Measurements from ENCODE around the gene ANKS1A.

The ANKS1A gene

DNA sequence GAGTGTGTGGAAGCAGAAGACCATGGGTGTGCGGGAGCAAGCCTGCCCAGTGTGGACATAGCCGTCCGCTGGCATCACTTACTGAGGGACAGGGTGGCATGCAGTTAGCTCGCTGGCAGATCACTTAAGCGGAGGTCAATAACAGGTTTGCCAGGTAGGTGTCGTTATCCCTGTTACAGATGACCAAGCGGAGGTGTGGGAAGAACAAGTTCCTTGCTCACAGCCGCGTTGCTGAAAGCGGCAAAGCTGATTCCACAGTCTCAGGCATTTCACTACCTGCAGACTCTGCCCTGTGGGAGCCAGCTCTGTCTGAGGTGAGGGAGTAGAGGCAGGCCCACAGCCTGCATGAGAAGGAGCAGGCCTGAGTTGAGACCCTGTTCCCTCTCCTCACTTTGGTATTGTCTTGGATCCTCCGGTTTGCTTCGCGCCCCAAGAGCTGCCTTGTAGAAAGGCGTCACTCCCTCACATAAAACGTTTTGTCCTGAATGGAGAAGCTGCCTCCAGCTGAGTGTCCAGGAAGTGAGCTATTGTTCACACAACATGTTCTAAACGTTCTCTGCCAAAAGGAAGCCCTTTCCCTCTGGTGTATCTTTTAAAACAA lies 155.2 kb downstream of the ANKS1A start:
- H3K36me3 ChIP-seq (ENCODE audit: control insufficient read depth, insufficient read depth, low read length) = no peaks in the 10 kb centered on the region

DNA sequence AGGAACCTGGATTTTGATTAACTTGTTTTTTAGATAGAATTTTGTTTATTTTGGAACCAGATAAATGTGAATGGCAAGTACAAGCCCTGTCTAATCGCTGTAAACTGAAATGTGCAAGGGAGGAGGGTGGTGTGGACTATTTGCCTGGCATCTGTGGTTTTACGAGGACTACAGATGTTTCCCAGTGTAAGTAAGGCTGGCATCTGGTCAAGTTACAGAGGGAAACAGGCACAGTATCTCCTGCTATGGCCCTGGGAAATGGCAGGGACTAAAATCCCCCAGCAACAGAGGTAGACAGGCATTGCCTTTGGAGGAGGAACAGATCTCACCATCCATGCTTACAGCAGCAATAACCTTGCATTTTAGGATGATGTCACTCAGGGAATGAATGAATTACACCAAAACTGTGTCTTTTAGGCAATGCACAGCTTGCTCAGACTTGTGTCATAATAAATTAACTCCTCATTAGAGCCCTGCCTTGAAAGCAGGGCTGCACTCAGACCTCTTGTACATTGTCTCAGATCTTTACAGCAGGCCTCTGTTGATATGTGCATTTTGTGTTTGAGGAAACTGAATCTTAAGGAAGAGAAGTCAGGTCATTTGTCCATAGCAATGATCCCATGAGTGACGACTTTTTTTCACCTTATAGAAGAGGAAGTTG lies 155.8 kb downstream of the ANKS1A start:
- H3K9ac ChIP-seq (ENCODE audit: low read length) = no peak overlapping the region
- H3K36me3 ChIP-seq (ENCODE audit: control insufficient read depth, insufficient read depth, low read length) = no peaks in the 10 kb centered on the region
- no peaks in the 10 kb centered on the region for H3K27me3 ChIP-seq (ENCODE audit: control insufficient read depth, insufficient read depth, low read length)
- H3K9me3 ChIP-seq (ENCODE audit: control insufficient read depth, low read length) = no peaks in the 10 kb centered on the region
- H3K4me3 ChIP-seq (ENCODE audit: low read length) = no peak overlapping the region
- peaks cover 65% of the 10 kb centered on the region for H3K4me1 ChIP-seq (ENCODE audit: control insufficient read depth, insufficient read depth, low read length)

More for the DNA sequence above, 155.2 kb downstream of the ANKS1A start:
- Histone ChIP-seq H3K27me3 (ENCODE audit: control insufficient read depth, insufficient read depth, low read length) (no peaks in the 10 kb centered on the region), H3K4me1 (ENCODE audit: control insufficient read depth, insufficient read depth, low read length) (peaks cover 59% of the 10 kb centered on the region), H3K9ac (ENCODE audit: low read length) (no peak overlapping the region), H3K9me3 (ENCODE audit: control insufficient read depth, low read length) (no peaks in the 10 kb centered on the region), H3K4me3 (ENCODE audit: low read length) (no peak overlapping the region)

DNA sequence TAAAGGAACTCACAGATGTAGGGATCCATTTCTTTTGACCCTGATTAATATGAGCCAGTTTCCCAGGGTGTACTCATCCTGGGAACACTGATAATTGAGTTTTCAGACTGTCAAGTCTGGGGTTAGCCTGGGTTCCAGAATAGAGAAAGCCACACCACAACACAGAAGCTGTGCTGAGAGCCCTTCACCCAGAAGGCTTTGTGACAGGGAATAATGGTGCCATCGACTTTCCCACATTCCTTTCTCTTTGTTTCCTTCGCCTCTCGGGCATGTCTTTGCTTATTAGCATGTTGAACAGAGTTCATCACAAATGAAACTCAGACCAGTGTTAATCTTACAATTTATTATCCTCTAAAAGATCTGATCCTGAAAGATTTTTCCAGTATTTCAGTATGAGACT lies 157.0 kb downstream of the ANKS1A start:
- Histone ChIP-seq H3K27me3 (ENCODE audit: control insufficient read depth, insufficient read depth, low read length) (no peaks in the 10 kb centered on the region), H3K36me3 (ENCODE audit: control insufficient read depth, insufficient read depth, low read length) (no peaks in the 10 kb centered on the region), H3K4me1 (ENCODE audit: control insufficient read depth, insufficient read depth, low read length) (peaks cover 66% of the 10 kb centered on the region), H3K9me3 (ENCODE audit: control insufficient read depth, low read length) (no peaks in the 10 kb centered on the region), H3K4me3 (ENCODE audit: low read length) (no peak overlapping the region), H3K9ac (ENCODE audit: low read length) (no peak overlapping the region)

DNA sequence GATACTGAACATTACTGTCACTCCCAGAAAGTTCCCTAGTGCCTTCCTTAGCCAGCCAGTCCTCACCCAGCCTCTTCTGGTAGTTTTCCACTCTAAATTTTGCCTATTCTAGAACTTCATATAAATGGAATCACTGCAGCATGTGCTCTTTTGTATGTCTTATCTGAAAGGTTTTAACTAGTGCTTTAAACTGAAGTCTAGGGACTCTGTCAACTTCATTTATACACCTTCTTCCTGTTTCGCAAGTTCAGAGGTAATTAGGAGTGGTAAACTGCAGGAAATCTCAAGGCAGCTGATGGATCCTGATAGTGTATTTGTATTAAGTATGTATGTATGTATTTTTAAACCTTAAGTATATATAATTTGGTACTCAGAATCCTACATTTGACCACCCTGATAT lies 157.8 kb downstream of the ANKS1A start:
- H3K4me1 ChIP-seq (ENCODE audit: control insufficient read depth, insufficient read depth, low read length) = peaks cover 66% of the 10 kb centered on the region
- H3K9ac ChIP-seq (ENCODE audit: low read length) = no peak overlapping the region
- no peaks in the 10 kb centered on the region for H3K9me3 ChIP-seq (ENCODE audit: control insufficient read depth, low read length)
- H3K4me3 ChIP-seq (ENCODE audit: low read length) = no peak overlapping the region
- H3K27me3 ChIP-seq (ENCODE audit: control insufficient read depth, insufficient read depth, low read length) = no peaks in the 10 kb centered on the region
- no peaks in the 10 kb centered on the region for H3K36me3 ChIP-seq (ENCODE audit: control insufficient read depth, insufficient read depth, low read length)

DNA sequence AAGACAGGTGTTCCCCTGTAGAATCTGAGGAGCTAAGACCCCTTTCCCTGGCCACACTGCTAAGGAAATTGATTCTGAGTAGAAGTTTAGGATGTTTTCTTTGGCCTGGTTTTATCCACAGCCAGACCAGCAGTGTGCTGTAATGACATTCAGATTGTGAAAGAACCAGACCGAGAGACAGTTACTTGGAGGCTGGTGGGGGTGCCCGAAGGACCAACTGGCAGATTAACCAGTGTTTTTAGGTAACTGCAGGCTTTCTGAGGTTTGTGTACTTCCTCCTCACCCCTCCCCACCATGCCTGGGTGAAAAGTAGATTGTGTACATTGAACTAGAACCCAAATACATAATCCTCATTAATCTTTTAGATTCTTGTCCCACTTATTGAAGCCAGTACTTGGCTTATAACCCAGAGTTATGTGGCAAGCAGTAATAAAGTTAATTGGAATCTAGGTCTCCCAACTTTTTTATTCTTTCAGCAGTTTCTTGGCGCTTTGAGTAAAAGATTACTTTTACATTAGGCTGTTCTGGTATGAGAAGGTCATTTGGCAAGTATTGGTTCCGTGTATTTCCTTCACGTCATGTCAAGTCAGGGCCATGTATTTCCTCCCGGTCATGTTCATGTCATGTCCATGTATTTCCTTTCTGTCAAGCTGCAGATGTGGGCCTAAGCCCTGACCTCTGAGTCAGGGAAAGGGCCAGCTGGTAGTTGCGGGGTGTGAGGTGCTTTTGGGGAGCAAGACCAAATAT lies 158.4 kb downstream of the ANKS1A start:
- Histone ChIP-seq H3K9ac (ENCODE audit: low read length) (peak overlapping the region; percentile 7), H3K9me3 (ENCODE audit: control insufficient read depth, low read length) (no peaks in the 10 kb centered on the region), H3K4me3 (ENCODE audit: low read length) (no peak overlapping the region), H3K36me3 (ENCODE audit: control insufficient read depth, insufficient read depth, low read length) (no peaks in the 10 kb centered on the region), H3K4me1 (ENCODE audit: control insufficient read depth, insufficient read depth, low read length) (peaks cover 66% of the 10 kb centered on the region), H3K27me3 (ENCODE audit: control insufficient read depth, insufficient read depth, low read length) (no peaks in the 10 kb centered on the region)

DNA sequence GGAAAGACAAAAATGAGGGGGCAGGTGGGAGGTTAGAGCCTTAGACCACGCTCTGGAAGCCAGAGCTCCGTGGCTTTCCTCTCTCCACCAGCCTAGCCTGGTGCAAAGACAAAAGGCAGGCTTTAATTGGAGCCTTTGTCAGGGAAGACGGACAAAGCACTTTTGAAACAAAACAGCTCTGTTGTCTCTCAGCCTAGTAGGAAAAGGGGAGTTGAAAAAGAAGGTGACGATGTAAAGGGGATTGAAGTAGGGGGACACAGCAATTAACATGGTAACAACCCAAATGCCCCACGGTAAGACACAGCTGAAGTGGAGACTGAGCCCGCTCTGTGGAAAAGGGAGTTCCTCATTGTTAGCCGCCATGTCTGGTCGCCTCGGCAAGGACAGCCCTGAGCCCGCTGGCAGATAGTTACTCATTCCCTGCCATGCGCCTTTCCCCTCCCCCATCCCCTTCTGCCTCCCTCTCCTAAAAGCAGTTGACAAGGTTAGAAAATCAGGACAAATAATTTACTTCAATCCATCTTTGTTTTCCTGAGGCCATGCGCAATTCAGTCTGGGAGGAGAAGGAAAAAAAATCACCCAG lies 159.1 kb downstream of the ANKS1A start:
- H3K27me3 ChIP-seq (ENCODE audit: control insufficient read depth, insufficient read depth, low read length) = no peaks in the 10 kb centered on the region
- no peak overlapping the region for H3K4me3 ChIP-seq (ENCODE audit: low read length)
- no peaks in the 10 kb centered on the region for H3K36me3 ChIP-seq (ENCODE audit: control insufficient read depth, insufficient read depth, low read length)
- H3K9ac ChIP-seq (ENCODE audit: low read length) = peak overlapping the region; percentile 7
- H3K4me1 ChIP-seq (ENCODE audit: control insufficient read depth, insufficient read depth, low read length) = peaks cover 63% of the 10 kb centered on the region
- no peaks in the 10 kb centered on the region for H3K9me3 ChIP-seq (ENCODE audit: control insufficient read depth, low read length)

DNA sequence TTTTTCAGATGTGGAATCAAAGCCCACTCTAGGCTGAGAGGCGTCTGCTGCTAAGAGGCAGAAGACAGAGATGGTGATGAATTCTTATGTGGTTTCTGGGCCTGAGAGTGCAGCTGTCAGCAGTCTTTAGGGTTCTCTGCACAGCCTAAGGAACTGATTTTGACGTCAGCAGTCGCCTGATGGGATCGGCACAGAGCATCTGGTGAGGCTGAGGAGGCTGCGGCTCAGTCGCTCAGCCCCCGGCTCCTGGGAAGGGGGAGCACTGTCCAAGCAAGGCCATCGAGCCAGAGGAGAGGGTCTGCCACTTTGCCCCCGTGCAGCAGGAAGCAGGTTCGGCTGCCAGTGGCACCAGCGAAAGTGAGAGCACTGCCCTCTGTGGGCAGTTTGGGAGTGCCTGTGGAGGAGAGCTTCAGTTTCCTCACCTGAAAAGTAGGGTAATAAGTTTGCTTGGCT lies 159.6 kb downstream of the ANKS1A start:
- Histone ChIP-seq H3K27me3 (ENCODE audit: control insufficient read depth, insufficient read depth, low read length) (no peaks in the 10 kb centered on the region), H3K9me3 (ENCODE audit: control insufficient read depth, low read length) (no peaks in the 10 kb centered on the region), H3K4me1 (ENCODE audit: control insufficient read depth, insufficient read depth, low read length) (peaks cover 58% of the 10 kb centered on the region), H3K36me3 (ENCODE audit: control insufficient read depth, insufficient read depth, low read length) (no peaks in the 10 kb centered on the region), H3K4me3 (ENCODE audit: low read length) (no peak overlapping the region), H3K9ac (ENCODE audit: low read length) (no peak overlapping the region)

DNA sequence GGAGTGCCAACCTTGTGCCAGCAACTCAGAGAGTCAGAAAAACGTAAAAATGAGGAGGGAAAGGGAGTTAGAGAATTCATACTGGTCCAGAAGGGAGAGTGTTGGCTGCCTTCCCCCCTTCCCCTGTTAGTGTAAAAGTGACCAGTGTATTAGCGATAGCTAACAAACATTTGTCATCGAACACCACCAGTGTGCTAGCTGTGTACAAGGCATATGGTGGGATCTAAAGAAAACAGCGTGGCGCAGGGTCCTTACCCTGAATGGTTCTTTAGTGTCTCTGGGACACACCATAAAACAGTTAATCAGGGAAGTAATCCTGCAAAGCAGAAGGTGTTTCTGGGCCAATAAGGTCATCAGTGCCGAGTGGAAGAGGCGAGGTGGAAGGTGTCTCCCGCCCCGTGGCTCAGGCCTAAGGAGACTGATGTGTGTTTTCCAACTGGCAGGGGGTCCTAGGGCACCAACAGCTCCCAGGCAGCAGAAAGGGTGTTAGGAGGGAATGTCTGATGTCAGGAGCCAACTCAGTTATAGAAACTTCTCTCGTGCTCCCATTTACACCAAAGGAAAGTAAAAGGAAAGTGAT lies 160.2 kb downstream of the ANKS1A start:
- Histone ChIP-seq H3K27me3 (ENCODE audit: control insufficient read depth, insufficient read depth, low read length) (no peaks in the 10 kb centered on the region), H3K4me1 (ENCODE audit: control insufficient read depth, insufficient read depth, low read length) (peaks cover 57% of the 10 kb centered on the region), H3K4me3 (ENCODE audit: low read length) (no peak overlapping the region), H3K9ac (ENCODE audit: low read length) (no peak overlapping the region), H3K36me3 (ENCODE audit: control insufficient read depth, insufficient read depth, low read length) (no peaks in the 10 kb centered on the region), H3K9me3 (ENCODE audit: control insufficient read depth, low read length) (no peaks in the 10 kb centered on the region)

DNA sequence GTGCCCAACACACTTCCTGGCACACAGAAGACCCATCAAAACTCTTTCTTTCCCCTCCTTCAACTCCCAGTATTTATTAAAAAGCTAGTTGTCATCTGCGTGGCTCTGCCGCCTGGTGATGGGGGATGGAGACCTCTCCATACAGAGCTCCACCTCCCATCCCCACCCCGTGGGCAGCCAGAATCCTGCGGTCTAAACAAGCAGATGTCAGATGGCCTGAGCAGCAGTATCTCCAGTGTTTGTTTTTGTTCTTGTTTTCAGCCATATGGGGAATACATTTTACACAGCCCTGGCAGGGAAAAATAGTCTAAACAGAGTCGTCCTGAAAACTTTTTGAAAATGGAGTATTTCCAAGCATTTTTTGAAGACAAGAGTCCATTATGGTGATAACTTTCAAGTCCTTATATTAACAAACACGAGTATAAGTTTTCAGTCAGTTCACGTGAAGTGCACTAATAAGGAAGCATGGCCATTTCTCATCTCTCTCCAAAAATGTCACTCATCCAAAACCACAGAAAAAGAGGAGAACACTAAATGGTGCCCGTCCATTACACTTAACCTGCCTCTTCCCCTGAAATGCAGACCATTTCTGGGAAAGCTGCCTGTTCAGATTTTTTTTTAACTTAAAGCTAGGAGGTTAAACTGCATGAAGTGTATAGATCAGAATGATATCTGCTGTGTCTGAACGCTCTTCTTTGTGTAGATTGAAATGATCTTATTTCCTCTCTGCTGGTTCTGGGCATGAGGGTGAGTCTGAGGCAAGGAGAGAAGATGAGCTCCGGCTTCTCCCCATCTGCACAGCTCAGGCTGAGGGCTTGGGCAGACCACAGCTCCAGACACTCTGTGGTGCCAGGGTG lies 161.1 kb downstream of the ANKS1A start:
- H3K4me3 ChIP-seq (ENCODE audit: low read length) = no peak overlapping the region
- H3K27me3 ChIP-seq (ENCODE audit: control insufficient read depth, insufficient read depth, low read length) = no peaks in the 10 kb centered on the region
- H3K9ac ChIP-seq (ENCODE audit: low read length) = no peak overlapping the region
- peaks cover 48% of the 10 kb centered on the region for H3K4me1 ChIP-seq (ENCODE audit: control insufficient read depth, insufficient read depth, low read length)
- H3K9me3 ChIP-seq (ENCODE audit: control insufficient read depth, low read length) = no peaks in the 10 kb centered on the region
- H3K36me3 ChIP-seq (ENCODE audit: control insufficient read depth, insufficient read depth, low read length) = no peaks in the 10 kb centered on the region

DNA sequence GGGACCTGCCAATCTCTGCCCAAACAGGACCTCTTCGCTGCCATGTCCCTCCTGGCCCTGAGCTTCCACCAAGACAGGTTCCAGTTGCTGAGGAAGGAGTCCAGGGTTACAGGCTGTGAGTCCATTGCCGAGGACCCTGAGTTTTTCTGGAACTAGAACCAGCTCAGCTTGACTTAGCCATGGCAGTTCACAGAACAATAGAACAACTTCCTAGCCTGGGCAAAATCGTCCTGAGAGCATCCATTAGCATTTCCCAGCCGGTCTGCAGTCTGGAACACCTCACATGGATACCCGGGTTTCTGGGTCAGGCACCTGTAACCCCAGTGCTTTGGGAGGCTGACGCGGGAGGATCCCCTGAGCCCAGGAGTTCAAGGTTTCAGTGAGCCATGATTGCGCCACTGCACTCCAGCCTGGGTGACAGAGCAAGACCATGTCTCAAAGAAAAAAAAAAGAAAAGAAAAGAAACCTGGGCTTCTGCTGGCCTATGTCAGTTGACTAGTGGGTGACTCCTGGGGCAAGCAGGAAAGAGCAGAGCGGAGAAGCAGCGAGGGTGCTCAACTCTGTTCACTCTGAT lies 161.8 kb downstream of the ANKS1A start:
- Histone ChIP-seq H3K4me3 (ENCODE audit: low read length) (no peak overlapping the region), H3K4me1 (ENCODE audit: control insufficient read depth, insufficient read depth, low read length) (peaks cover 41% of the 10 kb centered on the region), H3K27me3 (ENCODE audit: control insufficient read depth, insufficient read depth, low read length) (no peaks in the 10 kb centered on the region), H3K9ac (ENCODE audit: low read length) (no peak overlapping the region), H3K36me3 (ENCODE audit: control insufficient read depth, insufficient read depth, low read length) (no peaks in the 10 kb centered on the region), H3K9me3 (ENCODE audit: control insufficient read depth, low read length) (no peaks in the 10 kb centered on the region)

DNA sequence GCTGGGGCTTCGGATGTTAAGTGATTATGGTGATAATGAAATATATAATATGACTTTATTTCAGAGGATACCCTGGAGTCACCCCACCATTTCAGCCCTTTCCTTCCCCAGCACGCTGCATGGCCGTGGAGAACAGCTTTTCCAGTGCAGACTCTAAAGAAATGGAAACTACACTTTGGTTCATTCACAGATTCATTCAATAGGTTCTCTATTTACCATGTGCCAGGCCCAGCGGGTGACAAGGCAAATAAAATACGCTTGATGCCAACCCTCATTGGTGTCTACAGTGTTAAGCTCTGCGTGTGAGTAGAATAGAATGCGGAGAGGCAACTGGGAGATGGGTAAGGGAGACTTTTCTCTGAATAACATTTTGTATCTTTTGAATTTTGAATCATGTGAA lies 162.3 kb downstream of the ANKS1A start:
- Histone ChIP-seq H3K9ac (ENCODE audit: low read length) (no peak overlapping the region), H3K4me1 (ENCODE audit: control insufficient read depth, insufficient read depth, low read length) (peaks cover 36% of the 10 kb centered on the region), H3K4me3 (ENCODE audit: low read length) (no peak overlapping the region), H3K9me3 (ENCODE audit: control insufficient read depth, low read length) (no peaks in the 10 kb centered on the region), H3K36me3 (ENCODE audit: control insufficient read depth, insufficient read depth, low read length) (no peaks in the 10 kb centered on the region), H3K27me3 (ENCODE audit: control insufficient read depth, insufficient read depth, low read length) (no peaks in the 10 kb centered on the region)

All from mucosa of stomach (tissue), 1 donor.